MM.1S (cell line): ENCODE measurements around the gene MGST3.

Source experiments
- DNase-seq: peaks from one replicate; pipeline ENCODE4 v3.0.0-alpha.2; 2015
- H2AFZ ChIP-seq: fragments of 300-600 bp; sonication (generic); 2 replicates; pipeline ENCODE4 v1.6.0; 2016; ENCODE audit warnings: antibody characterized with exemption, low read length
- H3F3A ChIP-seq: fragments of 300-600 bp; sonication (generic); 2 replicates; pipeline ENCODE4 v1.6.1; 2016; ENCODE audit warnings: mild to moderate bottlenecking, antibody characterized with exemption, low read length, moderate library complexity, mixed read lengths; ENCODE audit not compliant: insufficient read depth
- H3K27ac ChIP-seq: fragments of 300-600 bp; sonication (generic); 2 replicates; pipeline ENCODE4 v1.5.1; 2016; ENCODE audit warnings: mild to moderate bottlenecking, low read length
- H3K27me3 ChIP-seq: fragments of 300-600 bp; sonication (generic); replicated peaks from 2 replicates; pipeline ENCODE4 v1.6.0; 2016; ENCODE audit warnings: low read length; ENCODE audit not compliant: insufficient read depth
- H3K36me3 ChIP-seq: fragments of 300-600 bp; sonication (generic); replicated peaks from 2 replicates; pipeline ENCODE4 v1.6.1; 2016; ENCODE audit warnings: mild to moderate bottlenecking, low read length, mixed read lengths; ENCODE audit not compliant: insufficient read depth
- H3K4me1 ChIP-seq: fragments of 300-600 bp; sonication (generic); 2 replicates; pipeline ENCODE4 v1.6.1; 2016; ENCODE audit warnings: low read length, mixed read lengths
- H3K4me2 ChIP-seq: fragments of 300-600 bp; sonication (generic); 2 replicates; pipeline ENCODE4 v1.6.0; 2016; ENCODE audit warnings: low read depth, low read length
- H3K4me3 ChIP-seq: fragments of 300-600 bp; sonication (generic); 2 replicates; pipeline ENCODE4 v1.5.1; 2016; ENCODE audit warnings: low read length, mixed read lengths
- H3K79me2 ChIP-seq: fragments of 300-600 bp; sonication (generic); 2 replicates; pipeline ENCODE4 v1.6.1; 2016; ENCODE audit warnings: mixed run types, low read length, mixed read lengths
- H3K9ac ChIP-seq: fragments of 300-600 bp; sonication (generic); 2 replicates; pipeline ENCODE4 v1.6.1; 2016; ENCODE audit warnings: low read length, mixed read lengths
- H3K9me2 ChIP-seq: fragments of 300-600 bp; sonication (generic); replicated peaks from 2 replicates; pipeline ENCODE4 v1.6.1; 2016; ENCODE audit warnings: mild to moderate bottlenecking, low read length, mixed read lengths; ENCODE audit not compliant: insufficient read depth
- H3K9me3 ChIP-seq: fragments of 300-600 bp; sonication (generic); replicated peaks from 2 replicates; pipeline ENCODE4 v1.6.1; 2016; ENCODE audit warnings: mild to moderate bottlenecking, low read length, mixed read lengths; ENCODE audit not compliant: insufficient read depth
- H4K20me1 ChIP-seq: fragments of 300-600 bp; sonication (generic); 2 replicates; pipeline ENCODE4 v1.6.1; 2016; ENCODE audit warnings: mild to moderate bottlenecking, low read length, moderate library complexity, mixed read lengths; ENCODE audit not compliant: insufficient read depth
- EZH2 ChIP-seq: fragments of 300-600 bp; sonication (generic); optimal IDR thresholded peaks from 2 replicates; pipeline ENCODE3; 2017; ENCODE audit warnings: low read depth, mild to moderate bottlenecking, antibody characterized with exemption, low read length, mixed read lengths
- EZH2phosphoT487 ChIP-seq: fragments of 300-600 bp; sonication (generic); IDR thresholded peaks from 2 replicates; pipeline ENCODE4 v1.6.1; 2018; ENCODE audit warnings: antibody characterized with exemption, low read length
- TF ChIP-seq, protein P1 (sequence below): fragments of 300-600 bp; sonication (generic); IDR thresholded peaks from 2 replicates; pipeline ENCODE4 v1.5.1; 2016; ENCODE audit warnings: antibody characterized with exemption, low read length, mixed read lengths

Gene MGST3

DNA sequence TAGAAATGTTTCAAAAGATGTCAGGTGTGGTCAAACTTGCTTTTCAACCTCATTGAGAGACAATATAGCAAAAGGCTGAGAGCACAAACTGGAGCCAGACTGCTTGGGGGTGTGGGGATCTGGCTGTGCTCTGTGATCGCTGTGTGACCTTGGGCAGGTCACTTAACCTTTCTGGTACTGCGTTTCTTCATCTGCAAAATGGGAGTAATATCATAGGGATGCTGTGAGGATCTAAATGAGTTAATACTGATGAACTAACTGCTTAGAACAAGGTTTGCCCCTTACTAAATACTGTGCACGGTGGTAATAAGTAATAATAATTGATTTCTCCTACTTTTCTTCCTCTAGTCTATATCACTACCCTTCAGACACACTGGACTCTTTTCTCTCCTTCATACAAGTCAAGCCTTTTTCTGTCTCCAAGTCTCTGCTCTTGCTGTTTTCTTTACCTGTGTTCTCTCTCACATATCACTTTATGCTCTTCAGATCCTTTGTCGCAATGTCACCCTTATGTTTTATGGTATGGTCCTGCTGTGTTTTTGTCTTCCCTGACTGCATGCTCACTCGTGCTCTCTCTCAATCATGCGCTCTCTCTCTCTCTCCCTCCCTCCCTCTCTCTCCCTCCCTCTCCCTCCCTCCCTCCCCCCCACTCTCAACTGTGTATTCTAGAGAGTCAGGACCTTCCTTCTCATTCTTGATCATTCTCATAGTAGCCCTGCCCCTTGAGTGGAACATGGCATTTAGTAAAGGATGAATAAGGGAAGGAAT is 3.3 kb downstream of the MGST3 start:
- TF ChIP-seq, protein P1, sequence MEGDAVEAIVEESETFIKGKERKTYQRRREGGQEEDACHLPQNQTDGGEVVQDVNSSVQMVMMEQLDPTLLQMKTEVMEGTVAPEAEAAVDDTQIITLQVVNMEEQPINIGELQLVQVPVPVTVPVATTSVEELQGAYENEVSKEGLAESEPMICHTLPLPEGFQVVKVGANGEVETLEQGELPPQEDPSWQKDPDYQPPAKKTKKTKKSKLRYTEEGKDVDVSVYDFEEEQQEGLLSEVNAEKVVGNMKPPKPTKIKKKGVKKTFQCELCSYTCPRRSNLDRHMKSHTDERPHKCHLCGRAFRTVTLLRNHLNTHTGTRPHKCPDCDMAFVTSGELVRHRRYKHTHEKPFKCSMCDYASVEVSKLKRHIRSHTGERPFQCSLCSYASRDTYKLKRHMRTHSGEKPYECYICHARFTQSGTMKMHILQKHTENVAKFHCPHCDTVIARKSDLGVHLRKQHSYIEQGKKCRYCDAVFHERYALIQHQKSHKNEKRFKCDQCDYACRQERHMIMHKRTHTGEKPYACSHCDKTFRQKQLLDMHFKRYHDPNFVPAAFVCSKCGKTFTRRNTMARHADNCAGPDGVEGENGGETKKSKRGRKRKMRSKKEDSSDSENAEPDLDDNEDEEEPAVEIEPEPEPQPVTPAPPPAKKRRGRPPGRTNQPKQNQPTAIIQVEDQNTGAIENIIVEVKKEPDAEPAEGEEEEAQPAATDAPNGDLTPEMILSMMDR, result no peak
- no peak for TF ChIP-seq EZH2
- TF ChIP-seq EZH2phosphoT487, result no peak
- Histone ChIP-seq H3K9me3 (no peaks in the 10 kb centered on the region), H3K4me1 (peaks cover 5% of the 10 kb centered on the region), H3F3A (peaks cover 21% of the 10 kb centered on the region), H2AFZ (no peak overlapping the region), H3K9me2 (no peaks in the 10 kb centered on the region), H3K79me2 (peaks cover 25% of the 10 kb centered on the region), H3K4me2 (no peak overlapping the region), H3K27me3 (no peaks in the 10 kb centered on the region), H4K20me1 (no peaks in the 10 kb centered on the region), H3K27ac (no peak overlapping the region), H3K4me3 (no peak overlapping the region), H3K9ac (no peak overlapping the region), H3K36me3 (no peaks in the 10 kb centered on the region)
- no peak for DNase-seq

DNA sequence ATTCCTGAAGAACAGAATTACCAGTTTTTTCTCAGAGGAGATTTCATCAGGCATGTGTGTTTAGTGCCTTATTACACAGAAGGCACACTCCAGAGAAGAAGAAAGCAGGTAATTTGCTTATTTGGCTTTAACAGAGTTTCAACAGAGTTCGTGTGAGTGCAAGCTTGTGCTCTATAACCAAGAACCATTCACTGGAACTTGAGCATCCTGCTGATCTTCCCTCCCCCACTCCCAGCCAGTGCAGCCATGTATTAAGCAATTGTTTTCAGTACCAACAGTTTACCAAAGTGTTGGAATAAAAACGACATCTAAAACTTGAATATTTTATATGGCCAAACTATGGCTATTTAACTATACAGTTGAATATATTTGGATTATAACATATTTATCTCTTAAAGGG is 4.3 kb downstream of the MGST3 start:
- no peak for TF ChIP-seq EZH2
- no peak for TF ChIP-seq EZH2phosphoT487
- TF ChIP-seq, protein P1, result no peak
- no peak overlapping the region for H2AFZ ChIP-seq
- H3K9ac ChIP-seq, result no peak overlapping the region
- DNase-seq, result no peak
- H3K4me2 ChIP-seq, result no peak overlapping the region
- no peaks in the 10 kb centered on the region for H3K36me3 ChIP-seq
- no peaks in the 10 kb centered on the region for H4K20me1 ChIP-seq
- H3K27ac ChIP-seq, result no peak overlapping the region
- no peaks in the 10 kb centered on the region for H3K9me2 ChIP-seq
- no peak overlapping the region for H3K4me3 ChIP-seq
- H3F3A ChIP-seq, result peaks cover 14% of the 10 kb centered on the region
- H3K4me1 ChIP-seq, result 0 out of 2 replicates have a peak, but pooled peaks cover 4% of the 10 kb centered on the region
- peaks cover 25% of the 10 kb centered on the region for H3K79me2 ChIP-seq
- no peaks in the 10 kb centered on the region for H3K27me3 ChIP-seq
- no peaks in the 10 kb centered on the region for H3K9me3 ChIP-seq

DNA sequence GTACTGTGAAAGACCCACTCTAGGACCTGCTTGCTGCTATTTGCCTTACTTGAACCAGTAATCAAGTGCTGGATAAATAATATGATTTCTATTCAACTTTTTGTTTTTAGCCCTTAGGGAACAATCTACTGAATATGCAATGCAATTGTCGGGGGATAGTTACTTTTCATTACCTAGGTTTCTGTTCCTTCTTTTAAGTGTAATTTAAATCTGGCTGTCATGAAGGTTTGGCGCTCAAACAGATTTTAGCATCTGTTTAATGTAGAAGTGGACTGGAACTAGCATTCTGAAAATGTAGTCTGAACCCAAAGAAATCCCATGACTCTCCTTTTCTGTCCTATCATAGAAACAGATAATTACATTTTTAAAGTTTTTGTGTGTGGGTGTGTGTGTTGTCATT is 4.8 kb downstream of the MGST3 start:
- TF ChIP-seq, protein P1, result no peak
- no peak for TF ChIP-seq EZH2
- TF ChIP-seq EZH2phosphoT487, result no peak
- Histone ChIP-seq H4K20me1 (no peaks in the 10 kb centered on the region), H3K4me3 (no peak overlapping the region), H3K9ac (no peak overlapping the region), H3F3A (peaks cover 11% of the 10 kb centered on the region), H2AFZ (no peak overlapping the region), H3K9me2 (no peaks in the 10 kb centered on the region), H3K27me3 (no peaks in the 10 kb centered on the region), H3K79me2 (peaks cover 25% of the 10 kb centered on the region), H3K4me1 (0 out of 2 replicates have a peak, but pooled peaks cover 4% of the 10 kb centered on the region), H3K36me3 (no peaks in the 10 kb centered on the region), H3K9me3 (no peaks in the 10 kb centered on the region), H3K27ac (no peak overlapping the region), H3K4me2 (no peak overlapping the region)
- no peak for DNase-seq
